ENCODE data around the gene PLEKHA7. TPM values are rescaled to one million over a fixed set of nuclear protein-coding genes. Genes with fewer than 3 reads are reported as not detected.

Gene PLEKHA7
- total and polyA plus RNA-seq, 2 of the 13 experiments (the other 11 are each of a cell fraction or from before 2014, with no cell fraction given): 17.5 to 18.7 TPM

GRCh38 chr11:16925561-16926065, 88.6 kb downstream of the PLEKHA7 start (continued):
- TF ChIP-seq, protein P1, sequence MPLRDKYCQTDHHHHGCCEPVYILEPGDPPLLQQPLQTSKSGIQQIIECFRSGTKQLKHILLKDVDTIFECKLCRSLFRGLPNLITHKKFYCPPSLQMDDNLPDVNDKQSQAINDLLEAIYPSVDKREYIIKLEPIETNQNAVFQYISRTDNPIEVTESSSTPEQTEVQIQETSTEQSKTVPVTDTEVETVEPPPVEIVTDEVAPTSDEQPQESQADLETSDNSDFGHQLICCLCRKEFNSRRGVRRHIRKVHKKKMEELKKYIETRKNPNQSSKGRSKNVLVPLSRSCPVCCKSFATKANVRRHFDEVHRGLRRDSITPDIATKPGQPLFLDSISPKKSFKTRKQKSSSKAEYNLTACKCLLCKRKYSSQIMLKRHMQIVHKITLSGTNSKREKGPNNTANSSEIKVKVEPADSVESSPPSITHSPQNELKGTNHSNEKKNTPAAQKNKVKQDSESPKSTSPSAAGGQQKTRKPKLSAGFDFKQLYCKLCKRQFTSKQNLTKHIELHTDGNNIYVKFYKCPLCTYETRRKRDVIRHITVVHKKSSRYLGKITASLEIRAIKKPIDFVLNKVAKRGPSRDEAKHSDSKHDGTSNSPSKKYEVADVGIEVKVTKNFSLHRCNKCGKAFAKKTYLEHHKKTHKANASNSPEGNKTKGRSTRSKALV (CRISPR knock-in tag; IDR thresholded peaks at IDR 0.05): peak; percentile 27; the same call in 1 of the 2 replicates
- TF ChIP-seq MAX (IDR thresholded peaks at IDR 0.05) (peak; percentile 80), KDM1A (CRISPR knock-in tag; IDR thresholded peaks at IDR 0.05) (peak; percentile 40; the same call in 1 of the 2 replicates), HNRNPK (IDR thresholded peaks at IDR 0.05; ENCODE audit: low read depth, low read length, poor library complexity, severe bottlenecking) (peak; percentile 34), SPEN (CRISPR knock-in tag; IDR thresholded peaks at IDR 0.05; ENCODE audit: low read depth) (0 out of 2 replicates have a peak, but pooled peaks have one; percentile 29), TFDP1 (CRISPR knock-in tag; IDR thresholded peaks at IDR 0.05; ENCODE audit: borderline replicate concordance) (0 out of 2 replicates have a peak, but pooled peaks have one; percentile 13), SP1 (IDR thresholded peaks at IDR 0.05) (no peak), SP1 (CRISPR knock-in tag; IDR thresholded peaks at IDR 0.05) (no peak), ZNF83 (CRISPR knock-in tag; IDR thresholded peaks at IDR 0.05; ENCODE audit: borderline replicate concordance) (no peak), ZNF430 (CRISPR knock-in tag; IDR thresholded peaks at IDR 0.05) (0 out of 2 replicates have a peak, but pooled peaks have one; percentile 39), ZNF703 (CRISPR knock-in tag; IDR thresholded peaks at IDR 0.05; ENCODE audit: borderline replicate concordance) (no peak), RARG (CRISPR knock-in tag; IDR thresholded peaks at IDR 0.05; ENCODE audit: low read depth) (no peak), ZFX (CRISPR knock-in tag; IDR thresholded peaks at IDR 0.05; ENCODE audit: low read depth) (peak; percentile 38; the same call in 1 of the 2 replicates)
- TF ChIP-seq, protein P2, sequence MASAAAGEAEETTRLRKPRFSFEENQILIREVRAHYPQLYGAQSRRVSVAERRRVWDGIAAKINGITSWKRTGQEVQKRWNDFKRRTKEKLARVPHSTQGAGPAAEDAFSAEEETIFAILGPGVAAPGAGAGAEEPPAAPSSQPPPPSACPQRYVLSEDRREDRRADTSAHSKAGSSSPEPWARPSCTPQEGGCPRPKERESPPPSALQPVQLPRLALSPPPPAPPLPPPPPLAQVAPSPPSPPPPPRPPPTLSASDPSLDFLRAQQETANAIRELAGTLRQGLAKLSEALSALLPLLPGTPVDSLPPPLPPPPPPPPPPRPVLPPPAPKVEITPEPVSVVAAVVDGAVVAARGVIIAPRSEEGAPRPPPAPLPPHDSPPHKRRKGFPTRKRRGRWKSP (CRISPR knock-in tag; IDR thresholded peaks at IDR 0.05): peak; percentile 64; the same call in 1 of the 2 replicates
- TF ChIP-seq, protein P3, sequence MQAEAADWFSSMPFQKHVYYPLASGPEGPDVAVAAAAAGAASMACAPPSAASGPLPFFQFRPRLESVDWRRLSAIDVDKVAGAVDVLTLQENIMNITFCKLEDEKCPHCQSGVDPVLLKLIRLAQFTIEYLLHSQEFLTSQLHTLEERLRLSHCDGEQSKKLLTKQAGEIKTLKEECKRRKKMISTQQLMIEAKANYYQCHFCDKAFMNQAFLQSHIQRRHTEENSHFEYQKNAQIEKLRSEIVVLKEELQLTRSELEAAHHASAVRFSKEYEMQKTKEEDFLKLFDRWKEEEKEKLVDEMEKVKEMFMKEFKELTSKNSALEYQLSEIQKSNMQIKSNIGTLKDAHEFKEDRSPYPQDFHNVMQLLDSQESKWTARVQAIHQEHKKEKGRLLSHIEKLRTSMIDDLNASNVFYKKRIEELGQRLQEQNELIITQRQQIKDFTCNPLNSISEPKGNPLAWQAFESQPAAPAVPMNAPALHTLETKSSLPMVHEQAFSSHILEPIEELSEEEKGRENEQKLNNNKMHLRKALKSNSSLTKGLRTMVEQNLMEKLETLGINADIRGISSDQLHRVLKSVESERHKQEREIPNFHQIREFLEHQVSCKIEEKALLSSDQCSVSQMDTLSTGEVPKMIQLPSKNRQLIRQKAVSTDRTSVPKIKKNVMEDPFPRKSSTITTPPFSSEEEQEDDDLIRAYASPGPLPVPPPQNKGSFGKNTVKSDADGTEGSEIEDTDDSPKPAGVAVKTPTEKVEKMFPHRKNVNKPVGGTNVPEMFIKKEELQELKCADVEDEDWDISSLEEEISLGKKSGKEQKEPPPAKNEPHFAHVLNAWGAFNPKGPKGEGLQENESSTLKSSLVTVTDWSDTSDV (CRISPR knock-in tag; IDR thresholded peaks at IDR 0.05): 0 out of 2 replicates have a peak, but pooled peaks have one; percentile 16
- TF ChIP-seq, protein P4, sequence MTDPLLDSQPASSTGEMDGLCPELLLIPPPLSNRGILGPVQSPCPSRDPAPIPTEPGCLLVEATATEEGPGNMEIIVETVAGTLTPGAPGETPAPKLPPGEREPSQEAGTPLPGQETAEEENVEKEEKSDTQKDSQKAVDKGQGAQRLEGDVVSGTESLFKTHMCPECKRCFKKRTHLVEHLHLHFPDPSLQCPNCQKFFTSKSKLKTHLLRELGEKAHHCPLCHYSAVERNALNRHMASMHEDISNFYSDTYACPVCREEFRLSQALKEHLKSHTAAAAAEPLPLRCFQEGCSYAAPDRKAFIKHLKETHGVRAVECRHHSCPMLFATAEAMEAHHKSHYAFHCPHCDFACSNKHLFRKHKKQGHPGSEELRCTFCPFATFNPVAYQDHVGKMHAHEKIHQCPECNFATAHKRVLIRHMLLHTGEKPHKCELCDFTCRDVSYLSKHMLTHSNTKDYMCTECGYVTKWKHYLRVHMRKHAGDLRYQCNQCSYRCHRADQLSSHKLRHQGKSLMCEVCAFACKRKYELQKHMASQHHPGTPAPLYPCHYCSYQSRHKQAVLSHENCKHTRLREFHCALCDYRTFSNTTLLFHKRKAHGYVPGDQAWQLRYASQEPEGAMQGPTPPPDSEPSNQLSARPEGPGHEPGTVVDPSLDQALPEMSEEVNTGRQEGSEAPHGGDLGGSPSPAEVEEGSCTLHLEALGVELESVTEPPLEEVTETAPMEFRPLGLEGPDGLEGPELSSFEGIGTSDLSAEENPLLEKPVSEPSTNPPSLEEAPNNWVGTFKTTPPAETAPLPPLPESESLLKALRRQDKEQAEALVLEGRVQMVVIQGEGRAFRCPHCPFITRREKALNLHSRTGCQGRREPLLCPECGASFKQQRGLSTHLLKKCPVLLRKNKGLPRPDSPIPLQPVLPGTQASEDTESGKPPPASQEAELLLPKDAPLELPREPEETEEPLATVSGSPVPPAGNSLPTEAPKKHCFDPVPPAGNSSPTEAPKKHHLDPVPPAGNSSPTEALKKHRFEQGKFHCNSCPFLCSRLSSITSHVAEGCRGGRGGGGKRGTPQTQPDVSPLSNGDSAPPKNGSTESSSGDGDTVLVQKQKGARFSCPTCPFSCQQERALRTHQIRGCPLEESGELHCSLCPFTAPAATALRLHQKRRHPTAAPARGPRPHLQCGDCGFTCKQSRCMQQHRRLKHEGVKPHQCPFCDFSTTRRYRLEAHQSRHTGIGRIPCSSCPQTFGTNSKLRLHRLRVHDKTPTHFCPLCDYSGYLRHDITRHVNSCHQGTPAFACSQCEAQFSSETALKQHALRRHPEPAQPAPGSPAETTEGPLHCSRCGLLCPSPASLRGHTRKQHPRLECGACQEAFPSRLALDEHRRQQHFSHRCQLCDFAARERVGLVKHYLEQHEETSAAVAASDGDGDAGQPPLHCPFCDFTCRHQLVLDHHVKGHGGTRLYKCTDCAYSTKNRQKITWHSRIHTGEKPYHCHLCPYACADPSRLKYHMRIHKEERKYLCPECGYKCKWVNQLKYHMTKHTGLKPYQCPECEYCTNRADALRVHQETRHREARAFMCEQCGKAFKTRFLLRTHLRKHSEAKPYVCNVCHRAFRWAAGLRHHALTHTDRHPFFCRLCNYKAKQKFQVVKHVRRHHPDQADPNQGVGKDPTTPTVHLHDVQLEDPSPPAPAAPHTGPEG (CRISPR knock-in tag; IDR thresholded peaks at IDR 0.05): no peak
